ENCODE measurements around the gene SCNN1G. TPM values are rescaled to one million over a fixed set of nuclear protein-coding genes. Genes with fewer than 3 reads are reported as not detected.

Gene SCNN1G
- total RNA-seq, 1 experiment from 2014 or later: 1.3 TPM

GRCh38 chr16:23137818-23138217 is 44.7 kb upstream of the SCNN1G start:
- ChIA-PET POLR2A (interaction anchor here (0.6 kb wide), 1 partner anchor 249 kb away, joined by 5 read pairs; no protein-coding TSS in a partner anchor), CTCF (interaction anchor here (1.5 kb wide), 1 partner anchor 298 kb away, joined by 3 read pairs; no protein-coding TSS in a partner anchor)
- ATAC-seq: no peak

More at GRCh38 chr16:23137818-23138217, 44.7 kb upstream of the SCNN1G start:
- peaks cover 6% of the 10 kb centered on the region; the same call in 1 of the 2 replicates for H3K36me3 Mint-ChIP-seq
- peaks cover 25% of the 10 kb centered on the region for H3K4me1 Mint-ChIP-seq
- no peaks in the 10 kb centered on the region for H3K27me3 Mint-ChIP-seq (ENCODE audit: low read depth)
- DNase-seq (ENCODE audit: low spot score): no peak
- H3K9me3 Mint-ChIP-seq: peaks cover 10% of the 10 kb centered on the region
- TF ChIP-seq, protein P1, sequence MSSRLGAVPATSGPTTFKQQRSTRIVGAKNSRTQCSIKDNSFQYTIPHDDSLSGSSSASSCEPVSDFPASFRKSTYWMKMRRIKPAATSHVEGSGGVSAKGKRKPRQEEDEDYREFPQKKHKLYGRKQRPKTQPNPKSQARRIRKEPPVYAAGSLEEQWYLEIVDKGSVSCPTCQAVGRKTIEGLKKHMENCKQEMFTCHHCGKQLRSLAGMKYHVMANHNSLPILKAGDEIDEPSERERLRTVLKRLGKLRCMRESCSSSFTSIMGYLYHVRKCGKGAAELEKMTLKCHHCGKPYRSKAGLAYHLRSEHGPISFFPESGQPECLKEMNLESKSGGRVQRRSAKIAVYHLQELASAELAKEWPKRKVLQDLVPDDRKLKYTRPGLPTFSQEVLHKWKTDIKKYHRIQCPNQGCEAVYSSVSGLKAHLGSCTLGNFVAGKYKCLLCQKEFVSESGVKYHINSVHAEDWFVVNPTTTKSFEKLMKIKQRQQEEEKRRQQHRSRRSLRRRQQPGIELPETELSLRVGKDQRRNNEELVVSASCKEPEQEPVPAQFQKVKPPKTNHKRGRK (CRISPR knock-in tag; IDR thresholded peaks at IDR 0.05; ENCODE audit: borderline replicate concordance): no peak
- TF ChIP-seq, protein P2, sequence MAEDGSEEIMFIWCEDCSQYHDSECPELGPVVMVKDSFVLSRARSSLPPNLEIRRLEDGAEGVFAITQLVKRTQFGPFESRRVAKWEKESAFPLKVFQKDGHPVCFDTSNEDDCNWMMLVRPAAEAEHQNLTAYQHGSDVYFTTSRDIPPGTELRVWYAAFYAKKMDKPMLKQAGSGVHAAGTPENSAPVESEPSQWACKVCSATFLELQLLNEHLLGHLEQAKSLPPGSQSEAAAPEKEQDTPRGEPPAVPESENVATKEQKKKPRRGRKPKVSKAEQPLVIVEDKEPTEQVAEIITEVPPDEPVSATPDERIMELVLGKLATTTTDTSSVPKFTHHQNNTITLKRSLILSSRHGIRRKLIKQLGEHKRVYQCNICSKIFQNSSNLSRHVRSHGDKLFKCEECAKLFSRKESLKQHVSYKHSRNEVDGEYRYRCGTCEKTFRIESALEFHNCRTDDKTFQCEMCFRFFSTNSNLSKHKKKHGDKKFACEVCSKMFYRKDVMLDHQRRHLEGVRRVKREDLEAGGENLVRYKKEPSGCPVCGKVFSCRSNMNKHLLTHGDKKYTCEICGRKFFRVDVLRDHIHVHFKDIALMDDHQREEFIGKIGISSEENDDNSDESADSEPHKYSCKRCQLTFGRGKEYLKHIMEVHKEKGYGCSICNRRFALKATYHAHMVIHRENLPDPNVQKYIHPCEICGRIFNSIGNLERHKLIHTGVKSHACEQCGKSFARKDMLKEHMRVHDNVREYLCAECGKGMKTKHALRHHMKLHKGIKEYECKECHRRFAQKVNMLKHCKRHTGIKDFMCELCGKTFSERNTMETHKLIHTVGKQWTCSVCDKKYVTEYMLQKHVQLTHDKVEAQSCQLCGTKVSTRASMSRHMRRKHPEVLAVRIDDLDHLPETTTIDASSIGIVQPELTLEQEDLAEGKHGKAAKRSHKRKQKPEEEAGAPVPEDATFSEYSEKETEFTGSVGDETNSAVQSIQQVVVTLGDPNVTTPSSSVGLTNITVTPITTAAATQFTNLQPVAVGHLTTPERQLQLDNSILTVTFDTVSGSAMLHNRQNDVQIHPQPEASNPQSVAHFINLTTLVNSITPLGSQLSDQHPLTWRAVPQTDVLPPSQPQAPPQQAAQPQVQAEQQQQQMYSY (CRISPR knock-in tag; IDR thresholded peaks at IDR 0.05): no peak
- TF ChIP-seq ZBTB21 (CRISPR knock-in tag; IDR thresholded peaks at IDR 0.05; ENCODE audit: borderline replicate concordance) (no peak), ZNF396 (CRISPR knock-in tag; IDR thresholded peaks at IDR 0.05; ENCODE audit: borderline replicate concordance) (no peak), JAZF1 (CRISPR knock-in tag; IDR thresholded peaks at IDR 0.05) (no peak), CTCF (IDR thresholded peaks at IDR 0.05) (no peak), MYBL2 (CRISPR knock-in tag; IDR thresholded peaks at IDR 0.05) (no peak), USF2 (CRISPR knock-in tag; IDR thresholded peaks at IDR 0.05) (no peak), ELF4 (CRISPR knock-in tag; IDR thresholded peaks at IDR 0.05; ENCODE audit: low read depth) (no peak), ZNF671 (CRISPR knock-in tag; IDR thresholded peaks at IDR 0.05) (no peak)
- TF ChIP-seq, protein P3, sequence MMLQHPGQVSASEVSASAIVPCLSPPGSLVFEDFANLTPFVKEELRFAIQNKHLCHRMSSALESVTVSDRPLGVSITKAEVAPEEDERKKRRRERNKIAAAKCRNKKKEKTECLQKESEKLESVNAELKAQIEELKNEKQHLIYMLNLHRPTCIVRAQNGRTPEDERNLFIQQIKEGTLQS (CRISPR knock-in tag; conservative IDR thresholded peaks at IDR 0.05): no peak
- TF ChIP-seq, protein P4, sequence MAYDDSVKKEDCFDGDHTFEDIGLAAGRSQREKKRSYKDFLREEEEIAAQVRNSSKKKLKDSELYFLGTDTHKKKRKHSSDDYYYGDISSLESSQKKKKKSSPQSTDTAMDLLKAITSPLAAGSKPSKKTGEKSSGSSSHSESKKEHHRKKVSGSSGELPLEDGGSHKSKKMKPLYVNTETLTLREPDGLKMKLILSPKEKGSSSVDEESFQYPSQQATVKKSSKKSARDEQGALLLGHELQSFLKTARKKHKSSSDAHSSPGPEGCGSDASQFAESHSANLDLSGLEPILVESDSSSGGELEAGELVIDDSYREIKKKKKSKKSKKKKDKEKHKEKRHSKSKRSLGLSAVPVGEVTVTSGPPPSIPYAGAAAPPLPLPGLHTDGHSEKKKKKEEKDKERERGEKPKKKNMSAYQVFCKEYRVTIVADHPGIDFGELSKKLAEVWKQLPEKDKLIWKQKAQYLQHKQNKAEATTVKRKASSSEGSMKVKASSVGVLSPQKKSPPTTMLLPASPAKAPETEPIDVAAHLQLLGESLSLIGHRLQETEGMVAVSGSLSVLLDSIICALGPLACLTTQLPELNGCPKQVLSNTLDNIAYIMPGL (CRISPR knock-in tag; IDR thresholded peaks at IDR 0.05): no peak
- TF ChIP-seq, protein P5, sequence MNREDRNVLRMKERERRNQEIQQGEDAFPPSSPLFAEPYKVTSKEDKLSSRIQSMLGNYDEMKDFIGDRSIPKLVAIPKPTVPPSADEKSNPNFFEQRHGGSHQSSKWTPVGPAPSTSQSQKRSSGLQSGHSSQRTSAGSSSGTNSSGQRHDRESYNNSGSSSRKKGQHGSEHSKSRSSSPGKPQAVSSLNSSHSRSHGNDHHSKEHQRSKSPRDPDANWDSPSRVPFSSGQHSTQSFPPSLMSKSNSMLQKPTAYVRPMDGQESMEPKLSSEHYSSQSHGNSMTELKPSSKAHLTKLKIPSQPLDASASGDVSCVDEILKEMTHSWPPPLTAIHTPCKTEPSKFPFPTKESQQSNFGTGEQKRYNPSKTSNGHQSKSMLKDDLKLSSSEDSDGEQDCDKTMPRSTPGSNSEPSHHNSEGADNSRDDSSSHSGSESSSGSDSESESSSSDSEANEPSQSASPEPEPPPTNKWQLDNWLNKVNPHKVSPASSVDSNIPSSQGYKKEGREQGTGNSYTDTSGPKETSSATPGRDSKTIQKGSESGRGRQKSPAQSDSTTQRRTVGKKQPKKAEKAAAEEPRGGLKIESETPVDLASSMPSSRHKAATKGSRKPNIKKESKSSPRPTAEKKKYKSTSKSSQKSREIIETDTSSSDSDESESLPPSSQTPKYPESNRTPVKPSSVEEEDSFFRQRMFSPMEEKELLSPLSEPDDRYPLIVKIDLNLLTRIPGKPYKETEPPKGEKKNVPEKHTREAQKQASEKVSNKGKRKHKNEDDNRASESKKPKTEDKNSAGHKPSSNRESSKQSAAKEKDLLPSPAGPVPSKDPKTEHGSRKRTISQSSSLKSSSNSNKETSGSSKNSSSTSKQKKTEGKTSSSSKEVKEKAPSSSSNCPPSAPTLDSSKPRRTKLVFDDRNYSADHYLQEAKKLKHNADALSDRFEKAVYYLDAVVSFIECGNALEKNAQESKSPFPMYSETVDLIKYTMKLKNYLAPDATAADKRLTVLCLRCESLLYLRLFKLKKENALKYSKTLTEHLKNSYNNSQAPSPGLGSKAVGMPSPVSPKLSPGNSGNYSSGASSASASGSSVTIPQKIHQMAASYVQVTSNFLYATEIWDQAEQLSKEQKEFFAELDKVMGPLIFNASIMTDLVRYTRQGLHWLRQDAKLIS (CRISPR knock-in tag; IDR thresholded peaks at IDR 0.05; ENCODE audit: borderline replicate concordance): no peak
- TF ChIP-seq, protein P6, sequence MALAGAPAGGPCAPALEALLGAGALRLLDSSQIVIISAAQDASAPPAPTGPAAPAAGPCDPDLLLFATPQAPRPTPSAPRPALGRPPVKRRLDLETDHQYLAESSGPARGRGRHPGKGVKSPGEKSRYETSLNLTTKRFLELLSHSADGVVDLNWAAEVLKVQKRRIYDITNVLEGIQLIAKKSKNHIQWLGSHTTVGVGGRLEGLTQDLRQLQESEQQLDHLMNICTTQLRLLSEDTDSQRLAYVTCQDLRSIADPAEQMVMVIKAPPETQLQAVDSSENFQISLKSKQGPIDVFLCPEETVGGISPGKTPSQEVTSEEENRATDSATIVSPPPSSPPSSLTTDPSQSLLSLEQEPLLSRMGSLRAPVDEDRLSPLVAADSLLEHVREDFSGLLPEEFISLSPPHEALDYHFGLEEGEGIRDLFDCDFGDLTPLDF (CRISPR knock-in tag; IDR thresholded peaks at IDR 0.05): no peak
- H3K27ac Mint-ChIP-seq: no peak overlapping the region
- H3K4me3 Mint-ChIP-seq: no peak overlapping the region

All from WTC11 (cell line).